NCI-H2171 (cell line): ENCODE data around the gene NHERF1.
A peak's percentile ranks its signal among the peaks of the same experiment; 100 is the strongest.

Experiments used
- DNase-seq: peaks from one replicate; lab custom pipeline; 2025; lab: John Stamatoyannopoulos, UW

The NHERF1 gene

DNA sequence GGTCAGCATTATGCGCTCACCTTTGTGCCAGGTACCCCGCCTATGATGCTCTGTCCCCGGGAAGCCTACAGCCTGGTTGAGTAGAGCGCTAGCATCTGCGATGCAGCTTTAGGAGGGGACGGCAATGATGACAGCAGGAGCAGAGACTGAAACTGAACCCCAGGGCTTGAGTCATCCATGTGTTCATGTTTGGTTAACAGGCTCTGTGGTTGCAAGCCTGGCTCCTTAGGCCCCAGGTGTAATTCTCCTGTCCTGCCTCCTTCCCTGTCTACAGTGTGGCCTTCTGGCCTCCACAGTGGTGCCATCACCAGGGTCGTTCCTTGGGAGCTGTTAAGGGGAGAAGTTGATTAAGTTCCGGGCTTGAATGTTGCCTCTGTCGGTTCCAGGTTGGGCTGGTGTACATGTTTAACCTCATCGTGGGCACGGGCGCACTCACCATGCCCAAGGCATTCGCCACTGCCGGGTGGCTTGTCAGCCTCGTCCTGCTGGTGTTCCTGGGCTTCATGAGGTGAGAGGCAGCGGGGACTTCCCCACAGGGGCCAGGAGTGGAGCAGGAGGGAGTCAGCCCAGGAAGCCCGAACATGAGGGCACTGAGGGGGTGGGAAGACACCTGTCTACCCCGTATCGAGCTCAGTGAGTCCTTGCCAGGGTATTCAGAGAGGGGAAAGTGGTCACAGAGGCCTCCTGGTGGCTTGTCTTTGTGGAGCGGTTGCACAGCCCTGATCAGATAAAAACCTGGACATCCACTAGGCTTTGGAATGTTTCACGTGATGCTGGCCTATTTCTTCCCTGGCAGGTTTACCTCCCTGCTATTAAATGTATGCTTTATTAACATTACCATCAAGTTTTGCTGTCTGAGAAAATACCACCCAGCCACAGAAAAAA is 36.9 kb downstream of the NHERF1 start:
- DNase-seq, result peak; percentile 13

DNA sequence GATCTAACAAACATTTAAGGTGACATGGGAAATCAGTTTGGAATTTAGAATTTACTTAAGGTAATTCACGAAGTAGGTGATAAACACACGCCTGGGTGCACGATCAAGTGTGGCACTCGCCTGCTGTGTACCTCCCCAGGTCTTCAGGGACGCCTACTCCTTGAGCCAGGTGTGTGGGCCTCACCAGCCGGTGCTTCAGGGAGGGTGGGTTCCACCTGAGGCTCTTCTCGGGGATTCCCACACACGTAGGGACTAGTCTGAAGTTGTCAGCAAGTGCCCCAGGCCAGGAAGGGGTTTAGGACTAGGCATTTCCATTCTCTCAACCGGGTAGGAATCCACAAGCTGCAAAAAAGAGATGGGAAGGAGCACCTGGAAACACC is 37.5 kb downstream of the NHERF1 start:
- DNase-seq, result peak; percentile 16

DNA sequence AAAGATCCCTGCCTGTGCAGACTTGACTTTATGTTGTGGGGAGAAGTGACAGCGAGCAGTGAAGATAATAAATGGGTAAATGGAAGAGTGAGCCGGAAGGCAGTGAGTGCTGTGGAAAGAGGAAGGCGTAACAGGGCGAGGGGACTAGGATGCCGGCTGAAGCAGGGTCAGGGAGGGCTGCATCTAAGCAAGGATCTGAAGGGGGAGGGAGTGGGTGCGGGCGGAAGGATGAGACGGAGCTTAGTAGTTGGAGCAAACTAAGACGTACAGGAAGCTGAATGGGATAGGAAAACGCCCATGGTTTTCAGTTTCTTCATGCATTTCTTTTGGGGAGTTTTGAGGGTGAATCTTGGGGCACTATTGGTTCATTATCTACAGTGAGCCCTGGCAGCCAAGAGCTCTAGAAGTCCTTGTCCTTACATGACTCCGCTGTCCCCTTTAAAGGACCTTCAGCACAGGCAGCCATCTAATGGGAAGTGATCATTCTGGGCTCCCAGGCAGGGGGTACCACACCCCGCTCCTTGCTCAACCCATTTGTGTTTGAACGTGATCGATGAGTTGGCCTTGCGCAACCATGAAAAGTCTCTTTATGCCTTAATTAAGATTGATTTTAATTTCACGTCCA is 38.1 kb downstream of the NHERF1 start:
- no peak for DNase-seq

DNA sequence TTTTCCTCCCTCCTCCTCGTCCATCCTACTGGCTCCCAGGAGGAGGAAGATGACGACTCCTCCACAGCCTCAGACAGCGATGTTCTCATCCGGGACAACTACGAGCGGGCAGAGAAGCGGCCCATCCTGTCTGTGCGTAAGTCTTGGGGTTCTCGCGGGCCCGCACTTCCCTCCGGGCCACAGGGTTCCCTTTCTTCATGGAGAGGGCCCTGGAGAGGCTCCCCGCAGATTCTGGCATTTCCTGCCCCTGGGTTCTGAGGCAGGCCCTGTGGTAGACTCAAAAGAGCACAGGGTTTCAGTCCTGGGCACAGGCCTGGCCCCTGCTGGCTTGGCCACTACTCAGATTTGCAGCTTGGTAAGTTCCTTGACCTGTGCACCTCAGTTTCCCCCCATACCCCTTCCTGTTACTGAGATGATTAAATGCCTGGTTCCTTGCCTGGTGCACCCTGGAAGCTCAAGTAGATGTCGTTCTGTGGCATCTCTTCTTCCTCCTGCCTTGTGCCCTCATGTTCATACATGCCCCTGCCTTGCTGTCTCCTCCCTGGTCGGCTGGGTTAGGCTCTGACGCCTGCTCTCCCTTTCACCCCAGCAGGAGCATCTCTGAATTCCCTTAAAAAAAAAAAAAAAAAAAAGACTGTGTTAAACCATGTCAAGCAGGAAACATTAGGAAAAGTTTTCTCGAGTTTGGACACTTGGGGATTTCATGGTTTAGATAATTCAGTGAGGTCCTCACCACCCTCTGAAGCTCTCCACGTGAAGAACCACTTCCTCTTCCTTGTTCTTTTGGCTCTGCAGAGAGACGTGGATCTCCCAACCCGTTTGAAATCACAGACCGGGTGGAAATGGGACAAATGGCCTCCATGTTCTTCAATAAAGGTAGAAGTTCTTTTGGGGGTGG is 42.0 kb downstream of the NHERF1 start:
- no peak for DNase-seq

DNA sequence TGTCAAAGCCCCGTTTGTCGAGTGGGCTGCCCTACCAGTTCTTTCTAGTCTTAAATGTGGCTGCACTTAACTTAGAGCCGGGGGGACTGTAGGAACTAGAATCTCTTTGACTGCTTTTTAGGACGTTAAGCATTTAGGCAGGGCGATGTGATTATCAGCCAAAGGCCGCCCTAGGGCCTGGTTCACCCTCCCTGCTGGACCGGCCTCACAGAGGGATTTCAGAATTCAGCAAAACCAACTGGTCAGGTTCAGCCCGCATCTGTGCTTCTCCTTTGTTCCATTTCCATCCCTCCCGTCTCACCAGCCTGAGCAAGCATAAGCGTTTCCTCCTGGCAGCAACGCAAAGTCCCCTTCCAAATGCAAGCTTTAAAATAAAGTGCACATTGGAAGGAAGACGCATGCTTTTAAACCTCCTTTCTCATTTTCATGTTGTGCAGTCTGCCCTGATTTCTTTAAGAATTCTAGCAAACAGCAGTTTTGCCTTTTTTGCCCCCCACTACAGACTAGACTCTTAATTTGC is 44.2 kb downstream of the NHERF1 start:
- no peak for DNase-seq

DNA sequence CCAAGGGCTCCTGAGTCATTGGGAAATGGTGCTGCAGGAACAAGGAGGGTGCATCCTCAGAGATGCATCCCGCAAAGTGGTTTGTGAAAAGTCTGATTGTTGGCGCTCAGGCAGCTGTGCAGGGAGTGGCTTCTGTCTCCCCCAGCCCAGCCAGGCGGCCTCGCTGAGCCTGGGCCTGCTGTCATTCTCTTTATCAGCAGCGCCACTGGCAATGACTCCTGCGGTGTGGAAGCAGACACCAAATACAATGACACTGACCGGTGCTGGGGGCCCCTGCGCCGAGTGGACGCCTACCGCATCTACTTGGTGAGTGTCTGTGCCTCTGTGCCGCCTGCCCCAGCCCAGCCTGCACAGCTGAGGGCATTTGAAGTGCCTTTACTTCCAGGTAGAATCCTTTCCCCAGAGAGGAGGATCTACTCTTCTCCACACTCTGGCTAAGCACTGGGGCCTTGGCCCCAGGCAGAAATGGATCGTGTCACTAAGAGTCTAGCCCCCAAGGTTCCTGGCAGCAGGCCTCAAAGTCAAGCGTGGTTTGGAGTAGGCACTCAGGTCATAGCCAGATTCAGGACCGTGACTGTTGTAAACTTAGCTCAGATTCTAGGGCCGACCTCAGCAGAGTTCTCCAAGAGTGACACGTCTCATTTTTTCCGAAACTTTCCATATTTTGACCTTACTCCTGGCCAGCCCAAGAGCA is 47.0 kb downstream of the NHERF1 start:
- no peak for DNase-seq

DNA sequence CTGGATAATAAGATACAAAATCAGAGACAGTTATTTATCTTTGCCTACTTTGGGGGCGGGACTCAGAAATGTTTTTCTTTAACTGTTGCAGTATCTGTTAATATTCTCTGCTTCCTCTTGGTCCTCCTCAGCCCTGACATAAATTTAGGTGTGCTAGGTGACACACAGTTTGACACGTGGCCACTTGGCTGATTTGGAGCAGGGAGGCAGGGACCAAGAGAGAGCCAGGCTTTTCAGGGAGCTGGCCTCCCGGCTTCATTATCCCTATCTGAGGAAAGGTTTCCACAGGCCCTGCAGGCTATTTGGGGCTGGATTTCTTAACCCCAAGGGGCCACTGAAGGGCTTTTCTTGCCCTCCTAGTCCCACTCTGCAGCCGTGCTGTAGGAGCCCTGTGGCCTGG is 47.8 kb downstream of the NHERF1 start:
- no peak for DNase-seq

DNA sequence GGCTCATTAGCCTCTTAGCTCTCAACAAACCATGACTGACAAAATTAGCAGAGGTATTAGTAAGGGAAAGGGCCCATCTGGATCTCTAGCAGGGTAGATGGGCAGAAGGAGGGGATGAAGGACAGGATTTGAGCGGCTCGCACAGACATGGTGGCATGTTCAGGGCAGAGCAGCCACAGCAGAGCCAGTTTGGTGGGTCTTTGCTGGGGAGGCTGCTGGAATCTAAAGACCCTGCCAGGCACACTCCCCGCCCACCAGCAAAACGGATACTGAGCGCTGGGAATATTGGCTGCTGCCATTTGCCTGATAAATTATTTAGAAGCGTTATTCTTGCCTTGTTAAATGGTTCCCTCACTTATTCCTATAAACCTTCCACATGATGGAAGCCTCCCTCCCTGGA is 48.4 kb downstream of the NHERF1 start:
- no peak for DNase-seq

DNA sequence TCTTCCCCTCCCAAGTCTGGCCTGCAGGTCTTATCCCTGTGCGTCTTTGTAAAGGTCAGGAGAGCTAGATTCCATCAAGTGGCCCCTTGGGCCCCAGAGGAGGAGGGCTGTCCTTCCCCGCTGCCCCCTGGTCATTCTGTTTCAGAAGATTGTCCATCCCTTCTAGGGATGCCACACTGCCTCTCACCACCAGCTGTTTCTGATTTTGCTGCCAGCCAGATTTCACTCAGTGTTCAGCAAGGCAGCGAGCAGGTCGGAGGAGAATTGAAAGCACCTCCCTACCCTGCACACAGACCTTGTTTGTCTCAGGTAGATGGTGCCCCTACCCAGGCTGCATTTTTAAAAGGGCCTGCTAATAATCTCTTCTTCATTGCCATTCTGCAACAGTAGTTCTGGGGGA is 49.4 kb downstream of the NHERF1 start:
- no peak for DNase-seq

DNA sequence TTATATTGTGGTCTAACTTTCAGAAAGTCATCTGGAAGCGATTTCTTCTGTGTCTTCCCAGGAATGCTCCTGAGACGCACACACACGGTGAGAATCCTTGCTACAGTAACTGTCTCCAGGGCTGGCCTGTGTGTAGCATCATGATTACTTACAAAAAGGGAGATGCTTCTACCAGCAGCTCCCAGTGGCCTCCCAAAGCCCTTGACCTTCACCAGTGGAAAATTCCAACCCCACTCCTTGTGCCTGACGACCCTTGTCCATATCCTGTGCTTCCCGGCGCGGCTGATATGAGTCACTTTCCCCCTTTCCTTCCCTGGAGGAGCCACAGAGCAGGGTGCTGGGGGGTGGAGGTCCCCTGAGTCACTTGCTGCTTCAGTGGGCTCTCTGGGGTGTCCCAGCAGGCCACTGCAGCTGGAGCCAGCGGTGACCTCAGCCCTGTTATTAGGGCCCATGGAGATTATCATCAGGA is 49.8 kb downstream of the NHERF1 start:
- no peak for DNase-seq

DNA sequence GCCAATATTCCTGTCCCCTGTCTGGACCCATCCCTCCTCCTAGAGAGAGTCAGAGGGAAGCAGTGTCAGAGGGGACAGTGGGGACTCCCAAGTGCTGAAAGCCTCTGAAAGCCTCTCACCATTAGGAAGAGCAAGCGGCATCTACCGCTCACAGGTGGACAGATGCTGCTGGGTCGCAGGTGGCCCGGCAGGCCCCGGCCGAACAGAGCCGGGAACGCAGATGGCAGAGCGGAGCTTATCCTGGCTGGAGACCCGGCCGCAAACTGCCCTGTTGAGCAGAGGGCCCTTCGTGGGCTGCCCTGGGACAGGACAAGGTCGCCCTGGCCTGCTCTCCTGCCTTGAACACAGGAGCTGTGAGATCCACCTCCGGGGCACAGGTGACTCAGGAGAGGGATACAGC is 50.7 kb downstream of the NHERF1 start:
- no peak for DNase-seq

DNA sequence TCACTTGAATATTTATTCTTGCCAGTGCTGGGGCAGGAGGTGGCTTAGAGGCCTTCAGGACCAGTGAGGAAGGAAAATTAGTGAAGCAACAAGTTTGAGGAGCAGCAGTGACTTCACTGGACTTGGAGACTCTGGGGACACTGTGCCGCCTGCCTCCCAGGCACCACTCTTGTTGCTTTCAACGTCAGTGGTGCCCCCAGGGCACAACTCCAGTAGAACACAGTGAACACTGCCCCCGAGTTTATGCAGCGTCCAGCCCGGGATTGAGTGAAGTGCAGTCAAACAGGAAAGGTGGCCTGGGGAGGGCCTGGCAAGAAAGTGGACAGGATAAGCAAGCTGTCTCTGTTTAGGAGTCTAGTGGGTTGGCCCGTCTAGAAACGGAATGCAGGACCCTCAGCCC is 52.1 kb downstream of the NHERF1 start:
- DNase-seq, result no peak

DNA sequence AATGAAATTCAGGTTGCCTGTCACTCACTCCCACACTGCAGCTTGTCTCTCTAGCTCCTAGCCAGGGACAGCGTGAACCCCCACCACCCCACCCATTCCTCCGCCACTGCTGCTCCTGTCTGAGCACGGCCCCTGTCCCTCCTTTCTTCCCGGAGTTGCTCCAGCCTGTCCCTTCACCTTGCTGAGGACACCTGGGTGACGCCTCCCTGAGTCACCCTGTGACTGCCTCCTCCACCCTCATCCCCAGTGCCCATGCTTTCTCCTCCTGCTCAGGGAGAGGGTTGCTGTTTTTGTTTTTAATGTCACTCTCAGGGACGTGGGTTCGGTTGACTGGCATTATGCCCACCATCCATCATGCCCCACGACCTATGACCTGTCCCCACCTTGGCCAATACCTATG is 53.5 kb downstream of the NHERF1 start:
- no peak for DNase-seq

DNA sequence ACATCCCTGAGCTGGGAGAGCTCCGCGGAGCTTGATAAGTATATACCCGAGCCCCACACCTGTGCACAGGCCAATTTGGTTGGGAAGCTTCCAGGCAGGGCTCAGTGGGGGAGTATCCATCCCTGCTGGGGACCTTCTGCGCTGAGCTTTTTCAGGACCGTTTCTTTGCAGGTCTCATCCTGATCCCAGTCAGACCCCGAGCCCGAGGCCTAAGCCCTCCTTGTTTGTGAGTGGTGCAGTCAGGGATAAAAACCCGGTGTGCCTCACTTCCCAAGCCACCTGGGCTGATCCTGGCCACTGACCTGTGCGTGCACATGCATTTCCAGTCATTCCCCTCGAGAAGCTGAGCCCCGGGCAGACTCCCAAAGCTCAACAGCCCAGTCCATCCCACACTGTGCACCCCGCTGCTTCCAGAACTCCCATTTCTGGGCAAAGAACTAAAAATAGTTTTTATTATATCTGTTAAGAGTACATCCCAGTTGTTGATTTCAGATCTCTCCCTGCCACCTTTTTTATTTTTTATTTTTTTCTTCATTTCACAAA is 55.0 kb downstream of the NHERF1 start:
- no peak for DNase-seq

DNA sequence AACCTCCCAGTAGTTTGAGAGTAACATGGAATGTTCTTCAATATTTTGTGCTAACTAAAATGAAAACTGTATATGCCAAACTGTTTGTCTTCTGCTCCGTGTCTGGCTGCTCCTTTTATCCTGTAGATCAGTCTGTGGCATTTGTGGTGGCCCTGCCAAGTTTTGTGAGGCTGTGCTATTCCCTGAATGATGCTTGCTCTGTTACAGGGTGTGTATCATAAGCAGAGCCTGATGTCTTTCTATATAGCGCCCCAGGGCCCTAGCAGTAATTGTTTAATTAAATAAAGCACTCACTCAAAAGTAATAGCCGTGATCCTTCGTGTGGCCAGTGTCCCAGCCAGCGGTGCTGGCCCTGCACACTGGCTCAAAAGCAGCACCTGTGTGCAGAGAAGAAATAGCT is 55.5 kb downstream of the NHERF1 start:
- no peak for DNase-seq

DNA sequence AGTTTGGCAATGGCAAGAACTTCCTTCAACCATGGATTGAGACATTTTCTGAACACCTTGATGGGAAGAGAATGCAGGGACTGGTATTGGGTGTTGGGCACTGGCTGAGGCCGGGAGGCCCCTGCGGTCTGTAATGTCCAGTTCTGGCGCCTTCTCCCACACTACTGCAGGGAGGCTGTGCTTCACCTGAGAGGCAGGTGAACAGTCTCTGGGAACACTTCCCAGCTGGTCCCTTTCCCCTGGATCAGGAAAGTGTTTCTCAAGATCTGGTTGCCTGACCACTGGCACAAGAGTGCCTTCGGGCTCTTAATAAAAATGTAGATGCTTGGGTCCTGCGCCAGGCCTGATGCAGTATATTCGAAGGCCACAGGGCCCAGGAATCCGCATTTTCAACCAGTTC is 56.3 kb downstream of the NHERF1 start:
- DNase-seq, result no peak

DNA sequence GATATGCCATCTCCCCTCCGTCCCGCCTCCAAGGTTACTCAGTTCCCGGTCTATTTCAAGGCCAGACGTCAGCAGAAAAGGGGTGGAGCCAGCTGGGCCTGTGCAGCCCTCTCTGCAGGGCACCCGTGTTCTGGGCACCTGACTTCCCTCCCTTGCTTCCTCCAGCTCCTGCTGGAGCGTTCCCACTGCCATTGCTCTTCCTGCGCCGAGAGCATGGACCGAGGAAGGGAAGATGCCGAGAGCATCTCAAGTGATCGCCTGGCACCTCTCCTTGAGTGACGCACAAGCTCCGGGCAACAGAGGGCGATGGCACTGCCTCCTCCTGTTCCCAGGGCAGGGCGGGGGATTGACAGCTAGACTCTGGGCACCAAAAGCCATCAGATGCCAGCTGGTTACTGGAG is 57.2 kb downstream of the NHERF1 start:
- no peak for DNase-seq

DNA sequence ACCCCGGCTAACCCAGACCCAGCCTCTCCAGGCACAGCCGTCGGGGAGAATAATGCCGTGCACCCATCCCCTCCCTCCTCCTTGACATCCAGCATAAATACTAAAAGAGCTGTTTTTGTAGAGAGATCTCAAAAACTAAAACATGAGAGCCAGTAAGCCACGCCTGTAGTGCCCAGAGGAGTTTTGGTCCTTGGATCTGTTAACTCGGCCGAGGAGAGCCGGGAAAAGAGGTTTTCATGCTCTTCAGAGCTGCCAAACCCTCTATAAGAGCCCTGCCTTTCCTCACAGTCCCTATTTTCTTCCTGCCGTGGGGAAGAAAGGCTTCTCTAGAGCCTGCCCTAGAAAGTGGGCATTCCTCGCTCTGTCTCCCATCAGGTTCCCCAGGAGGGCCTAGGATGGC is 57.9 kb downstream of the NHERF1 start:
- DNase-seq, result no peak

DNA sequence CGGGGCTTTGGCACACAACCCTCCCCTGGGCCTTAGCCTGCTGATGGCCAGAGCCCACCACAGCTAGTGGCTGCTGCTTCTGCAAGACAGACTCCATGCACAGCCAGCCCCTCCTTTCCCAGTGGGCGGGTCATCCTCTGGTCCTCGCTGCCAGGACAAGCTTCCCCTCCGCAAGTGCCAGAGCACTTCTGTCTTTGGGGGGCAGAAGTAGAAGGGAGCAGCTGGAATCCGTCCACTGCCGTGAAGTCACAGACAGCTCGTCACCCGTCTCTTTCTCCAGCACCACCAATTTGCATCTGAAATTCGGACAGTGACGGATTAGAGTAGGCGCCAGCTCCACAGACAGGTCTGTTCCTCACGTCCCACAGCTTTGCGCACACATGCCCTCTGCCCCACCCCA is 59.0 kb downstream of the NHERF1 start:
- peak; percentile 46 for DNase-seq

DNA sequence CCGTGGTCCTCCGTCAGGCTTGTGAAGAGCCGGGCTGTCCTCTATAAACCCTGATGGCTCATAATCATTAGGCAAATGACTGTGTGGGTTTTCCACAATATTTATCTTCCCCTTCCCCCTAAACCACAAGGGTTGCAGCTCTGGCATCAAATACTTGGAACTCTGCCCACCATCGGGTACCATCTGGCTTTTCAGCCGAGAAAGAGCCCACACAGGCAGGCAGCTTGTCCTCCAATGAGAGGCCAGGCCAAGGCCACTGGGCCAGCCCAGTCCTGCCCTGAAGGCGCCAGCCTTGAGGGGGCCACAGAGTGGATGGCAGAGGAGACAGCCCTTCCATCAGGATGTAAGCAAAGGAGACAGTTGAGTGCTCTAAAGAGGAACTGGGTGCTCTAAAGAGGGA is 59.5 kb downstream of the NHERF1 start:
- peak; percentile 91 for DNase-seq

DNA sequence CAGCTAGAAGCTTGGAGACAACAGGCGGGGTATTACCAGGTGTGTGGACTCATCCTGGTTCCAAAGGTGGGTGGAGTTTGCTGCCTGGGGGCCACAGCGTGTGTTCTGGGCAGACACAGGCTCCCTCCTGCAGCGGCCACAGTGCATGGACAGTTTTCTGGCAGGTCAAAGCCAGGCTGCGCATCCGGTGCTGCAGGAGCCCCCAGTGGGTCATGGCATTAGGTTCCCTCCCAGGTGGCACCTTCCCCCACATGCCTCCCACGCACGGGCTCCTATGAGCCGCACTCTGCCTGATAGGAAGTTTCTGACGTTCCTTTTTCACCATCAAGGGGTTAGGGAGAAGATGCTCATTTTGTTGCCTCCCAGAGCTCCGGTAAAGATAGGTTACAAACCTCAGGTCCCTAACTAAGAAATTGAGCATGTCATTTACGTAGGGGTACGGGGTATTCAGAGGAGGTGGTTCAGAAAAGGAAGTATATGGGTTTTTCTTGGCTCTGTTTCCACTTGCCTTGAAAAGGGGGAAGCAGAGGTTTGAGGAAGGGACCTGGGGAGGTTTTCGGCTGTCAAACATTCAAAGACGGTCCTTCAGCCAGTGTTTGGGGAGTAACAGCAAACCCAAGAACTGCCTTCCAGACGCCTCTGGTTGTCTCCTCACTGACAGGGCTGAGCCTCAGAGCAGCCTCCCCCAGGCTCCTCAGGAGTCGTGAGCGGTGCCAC is 60.4 kb downstream of the NHERF1 start:
- no peak for DNase-seq
